Kidney capillary endothelial cell (primary cell): ENCODE data around the gene CCL17.

Source experiments
- DNase-seq: peaks from one replicate; pipeline ENCODE4 v3.0.0-alpha.2; 2018; ENCODE audit warnings: low spot score

CCL17 gene

DNA sequence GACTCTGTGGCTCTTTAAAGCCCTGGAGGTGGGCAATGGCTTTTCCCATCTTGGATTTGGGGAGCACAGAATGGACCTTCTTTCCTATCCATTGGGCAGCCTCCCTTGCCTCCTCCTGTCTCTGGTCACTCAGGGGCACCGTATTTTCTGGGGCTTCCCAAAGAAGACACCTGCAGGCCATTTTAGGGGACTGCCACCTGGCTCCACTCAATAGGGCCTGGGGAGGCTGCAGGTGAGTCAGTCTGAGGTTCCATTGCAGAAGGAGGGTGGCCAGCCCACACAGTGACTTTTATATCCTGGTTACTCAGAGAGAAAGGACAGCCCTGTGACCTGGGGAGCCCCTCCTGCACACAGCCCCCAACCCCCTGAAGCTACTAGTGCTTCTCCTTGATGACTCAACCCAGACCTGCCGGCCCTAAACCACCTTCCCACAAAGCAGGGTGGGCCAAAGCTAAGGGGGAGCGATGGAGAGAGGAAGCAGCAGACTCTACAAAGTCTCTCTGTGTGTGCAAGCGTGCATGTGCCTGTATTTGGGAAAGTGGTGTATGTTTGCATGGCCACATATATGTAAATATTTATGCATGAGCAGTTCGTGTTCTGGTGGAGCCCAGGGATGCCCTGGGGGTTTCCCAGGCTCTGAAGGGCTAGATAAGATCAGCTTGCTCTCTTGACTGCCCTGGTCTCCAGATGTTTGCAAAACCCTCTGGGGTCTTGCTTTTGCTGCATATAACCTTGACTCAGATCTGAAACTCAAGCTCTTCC, 27.3 kb upstream of the CCL17 start:
- no peak for DNase-seq

DNA sequence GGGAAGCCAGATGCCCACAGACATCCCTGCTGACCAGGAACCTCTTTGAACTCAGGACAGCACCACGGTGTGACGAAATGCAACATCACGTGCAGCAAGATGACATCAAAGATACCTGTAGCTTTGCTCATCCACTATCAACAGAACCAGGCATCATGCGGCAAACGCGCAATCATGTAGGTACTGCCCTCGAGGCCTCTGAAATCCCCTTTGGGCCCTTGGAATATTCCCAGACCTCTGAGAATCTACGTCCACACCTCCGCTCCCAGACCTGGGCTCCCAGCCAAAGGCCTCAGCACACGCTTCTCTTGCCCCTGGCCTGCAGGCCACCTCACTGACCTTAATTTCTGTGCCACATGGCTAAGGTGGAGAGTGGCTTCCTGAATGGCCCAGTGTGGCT, 25.0 kb upstream of the CCL17 start:
- DNase-seq, result no peak

DNA sequence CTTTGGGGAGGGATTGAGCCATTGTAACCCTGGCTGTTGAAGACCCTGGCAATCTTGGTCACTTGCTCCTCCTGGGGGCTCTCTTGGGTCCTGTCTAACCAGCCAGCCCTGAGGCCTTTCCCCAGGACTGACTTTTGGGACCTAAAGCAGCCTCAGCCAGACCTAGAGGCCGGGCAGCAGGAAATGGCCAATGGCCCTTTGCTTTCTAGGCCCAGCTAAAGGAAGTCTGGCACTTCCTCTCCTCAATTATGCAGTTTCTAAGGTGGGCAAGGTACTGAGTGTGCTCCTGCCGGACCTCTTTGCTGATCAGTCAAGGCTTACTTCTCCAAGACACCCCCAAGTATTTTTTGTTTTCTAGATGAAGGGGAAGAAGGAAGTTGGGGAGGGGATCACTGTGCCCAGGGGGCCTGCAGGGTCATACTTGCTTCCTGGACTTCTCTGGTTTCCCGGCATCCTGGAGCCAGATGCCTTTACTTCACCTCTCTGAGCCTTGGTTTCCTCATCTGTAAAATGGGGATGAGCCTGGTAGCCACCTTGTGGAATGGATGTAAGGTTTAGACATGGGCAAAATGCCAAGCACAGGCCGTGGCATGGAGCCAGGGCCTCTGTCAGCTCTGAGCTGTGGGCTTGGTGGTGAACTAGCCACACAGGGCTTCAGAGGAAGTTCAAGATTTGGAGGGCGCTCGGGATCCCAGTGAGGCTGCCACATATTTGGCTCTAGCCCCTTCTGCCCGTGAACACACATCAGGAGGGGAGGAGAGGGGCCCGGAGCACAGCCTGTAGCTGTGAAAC, 23.7 kb upstream of the CCL17 start:
- DNase-seq, result peak; percentile 48

DNA sequence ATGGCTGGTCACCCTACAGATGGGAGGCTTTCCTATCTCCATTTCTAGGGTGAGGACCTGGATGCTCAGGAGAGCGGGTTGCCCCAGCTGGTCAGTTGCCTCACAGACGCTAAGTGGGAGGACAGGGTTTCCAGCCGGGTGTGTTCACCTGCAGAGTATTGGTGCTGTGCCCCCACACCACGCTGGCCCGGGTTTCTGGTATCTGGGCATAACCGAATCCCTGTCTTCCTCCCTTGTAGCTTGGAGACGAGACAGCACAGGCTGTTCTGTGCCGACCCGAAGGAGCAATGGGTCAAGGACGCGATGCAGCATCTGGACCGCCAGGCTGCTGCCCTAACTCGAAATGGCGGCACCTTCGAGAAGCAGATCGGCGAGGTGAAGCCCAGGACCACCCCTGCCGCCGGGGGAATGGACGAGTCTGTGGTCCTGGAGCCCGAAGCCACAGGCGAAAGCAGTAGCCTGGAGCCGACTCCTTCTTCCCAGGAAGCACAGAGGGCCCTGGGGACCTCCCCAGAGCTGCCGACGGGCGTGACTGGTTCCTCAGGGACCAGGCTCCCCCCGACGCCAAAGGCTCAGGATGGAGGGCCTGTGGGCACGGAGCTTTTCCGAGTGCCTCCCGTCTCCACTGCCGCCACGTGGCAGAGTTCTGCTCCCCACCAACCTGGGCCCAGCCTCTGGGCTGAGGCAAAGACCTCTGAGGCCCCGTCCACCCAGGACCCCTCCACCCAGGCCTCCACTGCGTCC, 22.6 kb upstream of the CCL17 start:
- DNase-seq, result no peak

DNA sequence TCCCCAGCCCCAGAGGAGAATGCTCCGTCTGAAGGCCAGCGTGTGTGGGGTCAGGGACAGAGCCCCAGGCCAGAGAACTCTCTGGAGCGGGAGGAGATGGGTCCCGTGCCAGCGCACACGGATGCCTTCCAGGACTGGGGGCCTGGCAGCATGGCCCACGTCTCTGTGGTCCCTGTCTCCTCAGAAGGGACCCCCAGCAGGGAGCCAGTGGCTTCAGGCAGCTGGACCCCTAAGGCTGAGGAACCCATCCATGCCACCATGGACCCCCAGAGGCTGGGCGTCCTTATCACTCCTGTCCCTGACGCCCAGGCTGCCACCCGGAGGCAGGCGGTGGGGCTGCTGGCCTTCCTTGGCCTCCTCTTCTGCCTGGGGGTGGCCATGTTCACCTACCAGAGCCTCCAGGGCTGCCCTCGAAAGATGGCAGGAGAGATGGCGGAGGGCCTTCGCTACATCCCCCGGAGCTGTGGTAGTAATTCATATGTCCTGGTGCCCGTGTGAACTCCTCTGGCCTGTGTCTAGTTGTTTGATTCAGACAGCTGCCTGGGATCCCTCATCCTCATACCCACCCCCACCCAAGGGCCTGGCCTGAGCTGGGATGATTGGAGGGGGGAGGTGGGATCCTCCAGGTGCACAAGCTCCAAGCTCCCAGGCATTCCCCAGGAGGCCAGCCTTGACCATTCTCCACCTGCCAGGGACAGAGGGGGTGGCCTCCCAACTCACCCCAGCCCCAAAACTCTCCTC, 21.9 kb upstream of the CCL17 start:
- no peak for DNase-seq

DNA sequence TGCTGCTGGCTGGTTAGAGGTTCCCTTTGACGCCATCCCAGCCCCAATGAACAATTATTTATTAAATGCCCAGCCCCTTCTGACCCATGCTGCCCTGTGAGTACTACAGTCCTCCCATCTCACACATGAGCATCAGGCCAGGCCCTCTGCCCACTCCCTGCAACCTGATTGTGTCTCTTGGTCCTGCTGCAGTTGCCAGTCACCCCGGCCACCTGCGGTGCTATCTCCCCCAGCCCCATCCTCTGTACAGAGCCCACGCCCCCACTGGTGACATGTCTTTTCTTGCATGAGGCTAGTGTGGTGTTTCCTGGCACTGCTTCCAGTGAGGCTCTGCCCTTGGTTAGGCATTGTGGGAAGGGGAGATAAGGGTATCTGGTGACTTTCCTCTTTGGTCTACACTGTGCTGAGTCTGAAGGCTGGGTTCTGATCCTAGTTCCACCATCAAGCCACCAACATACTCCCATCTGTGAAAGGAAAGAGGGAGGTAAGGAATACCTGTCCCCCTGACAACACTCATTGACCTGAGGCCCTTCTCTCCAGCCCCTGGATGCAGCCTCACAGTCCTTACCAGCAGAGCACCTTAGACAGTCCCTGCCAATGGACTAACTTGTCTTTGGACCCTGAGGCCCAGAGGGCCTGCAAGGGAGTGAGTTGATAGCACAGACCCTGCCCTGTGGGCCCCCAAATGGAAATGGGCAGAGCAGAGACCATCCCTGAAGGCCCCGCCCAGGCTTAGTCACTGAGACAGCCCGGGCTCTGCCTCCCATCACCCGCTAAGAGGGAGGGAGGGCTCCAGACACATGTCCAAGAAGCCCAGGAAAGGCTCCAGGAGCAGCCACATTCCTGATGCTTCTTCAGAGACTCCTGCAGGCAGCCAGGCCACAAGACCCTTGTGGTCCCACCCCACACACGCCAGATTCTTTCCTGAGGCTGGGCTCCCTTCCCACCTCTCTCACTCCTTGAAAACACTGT, 21.0 kb upstream of the CCL17 start:
- DNase-seq, result no peak

DNA sequence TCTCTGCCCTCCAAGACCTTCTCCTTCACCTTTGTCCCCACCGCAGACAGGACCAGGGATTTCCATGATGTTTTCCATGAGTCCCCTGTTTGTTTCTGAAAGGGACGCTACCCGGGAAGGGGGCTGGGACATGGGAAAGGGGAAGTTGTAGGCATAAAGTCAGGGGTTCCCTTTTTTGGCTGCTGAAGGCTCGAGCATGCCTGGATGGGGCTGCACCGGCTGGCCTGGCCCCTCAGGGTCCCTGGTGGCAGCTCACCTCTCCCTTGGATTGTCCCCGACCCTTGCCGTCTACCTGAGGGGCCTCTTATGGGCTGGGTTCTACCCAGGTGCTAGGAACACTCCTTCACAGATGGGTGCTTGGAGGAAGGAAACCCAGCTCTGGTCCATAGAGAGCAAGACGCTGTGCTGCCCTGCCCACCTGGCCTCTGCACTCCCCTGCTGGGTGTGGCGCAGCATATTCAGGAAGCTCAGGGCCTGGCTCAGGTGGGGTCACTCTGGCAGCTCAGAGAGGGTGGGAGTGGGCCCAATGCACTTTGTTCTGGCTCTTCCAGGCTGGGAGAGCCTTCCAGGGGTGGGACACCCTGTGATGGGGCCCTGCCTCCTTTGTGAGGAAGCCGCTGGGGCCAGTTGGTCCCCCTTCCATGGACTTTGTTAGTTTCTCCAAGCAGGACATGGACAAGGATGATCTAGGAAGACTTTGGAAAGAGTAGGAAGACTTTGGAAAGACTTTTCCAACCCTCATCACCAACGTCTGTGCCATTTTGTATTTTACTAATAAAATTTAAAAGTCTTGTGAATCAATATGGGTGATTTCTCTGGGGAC, 20.1 kb upstream of the CCL17 start:
- DNase-seq, result no peak

DNA sequence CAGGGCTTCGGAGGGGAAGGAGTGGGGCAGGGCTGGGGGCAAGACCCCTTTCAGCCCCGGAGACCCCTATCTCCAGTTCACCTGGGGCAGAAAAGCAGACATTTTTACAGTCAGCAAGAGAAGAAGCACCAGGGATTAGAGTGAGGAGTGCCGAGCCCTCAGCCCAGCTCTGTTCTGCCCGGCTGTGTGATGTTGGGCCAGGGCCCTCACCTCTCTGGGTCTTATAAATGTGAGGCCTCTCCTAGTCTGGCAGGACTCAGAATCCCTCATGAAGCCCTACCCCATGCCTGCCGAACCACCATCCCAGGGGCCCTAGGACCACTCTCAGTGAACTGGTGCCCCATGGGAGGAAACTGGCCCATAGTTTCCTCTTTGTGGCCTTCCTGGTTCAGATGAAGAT, 19.5 kb upstream of the CCL17 start:
- no peak for DNase-seq

DNA sequence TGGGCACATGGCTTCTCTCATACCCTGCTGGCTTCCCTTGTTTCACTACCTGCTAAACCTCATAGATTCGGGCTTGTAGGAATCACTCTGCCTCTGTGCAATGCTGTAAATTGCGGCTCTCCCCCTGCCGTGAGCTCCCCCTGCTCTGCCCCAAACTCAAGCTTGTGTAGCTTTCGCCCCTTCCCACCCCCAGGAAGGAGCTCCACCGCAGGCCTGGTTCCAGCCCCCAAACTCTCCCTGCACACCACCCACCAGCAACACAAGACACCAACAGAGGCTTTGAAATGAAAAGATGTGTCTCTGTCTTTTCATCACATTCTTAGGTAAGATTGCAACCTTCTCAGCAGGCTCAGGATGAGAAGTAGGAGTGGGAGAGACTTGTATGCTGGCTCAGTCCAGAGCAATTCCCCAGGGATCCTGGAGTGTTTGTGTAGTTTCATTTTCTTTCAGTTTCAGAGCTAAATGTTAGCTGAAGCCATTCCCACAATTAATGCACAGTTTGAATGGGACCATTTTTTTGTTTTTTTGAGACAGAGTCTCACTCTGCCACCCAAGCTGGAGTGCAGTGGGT, 18.1 kb upstream of the CCL17 start:
- DNase-seq, result no peak

DNA sequence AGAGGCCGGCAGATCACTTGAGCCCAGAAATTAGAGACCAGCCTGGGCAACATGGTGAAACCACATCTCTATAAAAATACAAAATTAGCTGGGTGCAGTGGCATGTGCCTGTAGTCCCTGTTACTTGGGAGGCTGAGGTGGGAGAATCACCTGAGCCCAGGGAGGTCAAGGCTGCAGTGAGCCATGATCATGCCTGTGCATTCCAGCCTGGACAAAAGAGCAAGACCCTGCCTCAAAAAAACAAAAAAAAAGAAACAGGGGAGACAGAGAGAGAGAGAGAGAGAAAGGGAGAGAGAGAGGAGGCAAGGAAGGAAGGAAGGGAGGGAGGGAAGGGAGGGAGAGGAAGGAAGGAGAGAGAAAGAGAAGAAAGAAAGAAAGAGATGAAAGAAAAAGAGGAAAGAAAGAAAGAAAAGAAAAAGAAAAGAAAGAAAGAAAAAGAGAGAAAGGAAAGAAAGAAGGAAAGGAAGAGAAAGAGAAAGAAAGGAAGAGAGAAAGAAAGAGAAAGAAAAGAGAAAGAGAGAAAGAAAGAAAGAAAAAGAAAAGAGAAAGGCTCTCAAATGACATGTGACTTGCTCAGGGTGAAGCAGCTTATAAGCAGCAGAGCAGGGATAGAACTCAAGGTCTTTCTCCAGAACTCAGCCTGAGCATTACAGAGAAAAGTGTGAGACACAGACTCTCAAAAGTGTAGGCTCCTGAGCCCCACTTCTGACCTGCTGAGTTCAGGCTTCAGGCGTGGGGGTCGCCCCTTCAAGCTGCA, 16.8 kb upstream of the CCL17 start:
- DNase-seq, result no peak

DNA sequence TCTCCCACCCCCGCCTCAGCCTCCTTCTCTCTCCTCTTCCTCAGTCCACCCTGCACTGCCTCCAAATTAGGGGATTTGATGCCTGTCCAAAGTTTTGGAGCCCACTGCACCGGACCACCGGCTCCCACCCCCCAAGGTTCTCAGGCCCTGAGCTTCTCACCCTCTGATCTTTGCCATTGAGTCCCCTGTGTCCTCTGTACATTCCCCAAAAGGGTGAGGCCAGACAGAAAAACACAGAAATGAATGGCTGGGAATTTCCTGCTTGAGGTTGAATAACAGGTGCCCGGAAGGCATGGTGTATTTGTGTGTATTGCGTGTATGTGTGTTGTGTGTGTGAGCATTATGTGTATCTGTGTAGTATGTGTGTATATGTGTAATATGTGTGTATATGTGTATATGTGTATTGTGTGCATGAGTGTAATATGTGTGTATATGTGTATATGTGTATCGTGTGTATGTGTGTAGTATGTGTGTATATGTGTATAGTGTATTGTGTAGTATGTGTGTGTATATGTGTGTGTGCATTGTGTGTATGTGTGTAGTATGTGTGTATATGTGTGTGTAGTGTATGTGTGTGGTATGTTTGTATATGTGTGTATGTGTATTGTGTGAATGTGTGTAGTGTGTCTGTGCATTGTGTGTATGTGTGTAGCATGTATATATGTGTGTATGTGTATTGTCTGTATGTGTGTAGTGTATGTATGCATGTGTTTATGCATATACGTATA, 16.0 kb upstream of the CCL17 start:
- no peak for DNase-seq

DNA sequence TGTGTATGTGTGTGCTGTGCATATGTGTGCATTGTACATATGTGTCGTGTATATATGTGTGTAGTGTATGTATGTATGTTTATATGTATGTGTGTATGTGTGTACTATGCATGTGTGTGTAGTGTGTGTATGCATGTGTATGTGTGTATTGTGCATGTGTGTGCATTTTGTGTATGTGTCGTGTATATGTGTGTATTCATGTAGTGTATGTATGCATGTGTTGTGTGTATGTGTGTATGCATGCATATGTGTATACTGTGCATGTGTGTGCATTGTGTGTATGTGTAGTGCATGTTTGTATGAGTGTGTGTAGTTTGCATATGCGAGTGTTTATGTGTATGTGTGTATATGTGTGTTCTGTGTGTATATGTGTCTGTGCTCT, 15.5 kb upstream of the CCL17 start:
- no peak for DNase-seq

DNA sequence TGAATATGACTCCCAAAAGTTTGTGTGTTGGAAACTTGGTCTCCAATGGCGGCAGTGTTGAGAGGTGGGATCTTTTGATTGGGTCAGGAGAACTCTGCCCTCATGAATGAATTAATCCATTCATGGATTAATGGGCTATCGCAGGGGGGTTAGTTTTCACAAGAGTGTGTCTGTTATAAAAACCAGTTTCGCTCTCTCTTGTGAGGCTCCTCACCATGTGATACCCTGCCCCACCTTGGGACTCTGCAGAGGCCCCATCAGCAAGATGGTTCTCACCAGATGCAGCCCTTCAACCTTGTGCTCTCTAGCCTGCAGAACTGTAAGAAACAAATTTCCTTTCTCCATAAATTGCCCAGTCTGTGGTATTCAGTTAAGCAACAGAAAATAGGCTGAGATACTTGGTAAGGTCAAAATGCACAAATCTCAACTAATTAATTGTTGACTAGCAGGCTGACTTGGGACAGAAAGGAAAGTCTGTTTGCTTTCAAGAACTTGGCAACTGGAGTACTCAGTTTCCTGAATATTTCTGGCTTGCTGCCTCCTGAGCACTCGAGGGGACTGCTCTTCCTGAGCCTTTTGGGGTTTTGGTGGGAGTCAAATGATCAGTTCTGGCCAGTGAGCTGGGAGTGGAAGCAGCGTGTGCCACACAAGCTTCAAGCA, 13.8 kb upstream of the CCL17 start:
- no peak for DNase-seq

DNA sequence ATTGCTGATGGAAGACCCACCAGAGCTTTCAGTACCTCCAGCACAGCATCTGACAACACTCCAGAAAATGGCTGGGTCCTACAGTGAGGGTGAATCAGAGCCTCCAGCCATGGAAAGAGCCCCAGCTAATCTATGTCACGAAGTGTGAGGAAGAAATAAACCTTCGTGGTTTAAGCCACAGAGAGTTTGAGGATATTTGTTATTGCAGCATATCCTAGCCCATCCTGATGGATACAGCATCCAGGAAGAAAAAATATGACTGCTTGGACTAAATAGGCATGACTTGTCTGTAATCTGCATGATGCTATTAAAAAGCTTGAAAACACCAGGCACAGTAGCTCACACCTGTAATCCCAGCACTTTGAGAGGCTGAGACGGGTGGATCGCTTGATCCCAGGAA, 13.3 kb upstream of the CCL17 start:
- no peak for DNase-seq

DNA sequence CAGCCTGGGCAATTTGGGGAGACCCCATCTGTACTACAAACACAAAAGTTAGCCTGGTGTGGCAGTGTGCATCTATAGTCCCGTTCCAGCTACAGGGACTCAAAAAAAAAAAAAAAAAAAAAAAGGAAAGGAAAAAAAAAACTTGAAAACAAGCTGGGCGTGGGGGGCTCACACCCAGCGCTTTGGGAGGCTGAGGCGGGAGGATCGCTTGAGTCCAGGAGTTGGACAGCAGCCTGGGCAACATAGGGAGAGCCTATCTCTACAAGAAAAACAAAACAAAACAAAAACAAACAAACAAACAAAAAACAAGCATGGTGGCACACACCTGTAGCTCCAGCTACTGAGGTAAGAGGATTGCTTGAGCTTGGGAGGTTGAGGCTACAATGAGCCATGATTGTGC, 12.9 kb upstream of the CCL17 start:
- DNase-seq, result no peak

DNA sequence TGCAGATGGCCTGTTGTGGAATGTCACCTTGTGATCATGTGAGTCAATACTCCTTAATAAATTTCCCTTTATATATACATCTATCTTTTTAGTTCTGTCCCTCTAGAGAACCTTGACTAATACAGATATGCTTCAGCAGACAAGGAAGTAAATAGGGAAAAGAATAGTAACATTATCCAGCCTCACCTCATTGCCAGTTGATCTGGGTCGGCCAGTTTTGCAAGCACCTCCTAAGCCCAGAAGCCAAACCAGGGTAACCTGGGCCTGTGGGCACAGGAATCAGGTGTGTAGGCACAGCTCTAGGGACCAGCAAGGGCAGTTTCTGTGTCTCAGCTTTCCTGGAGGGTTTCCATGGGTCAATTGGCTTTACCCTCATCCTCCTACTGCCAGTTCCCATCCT, 11.9 kb upstream of the CCL17 start:
- DNase-seq, result no peak

DNA sequence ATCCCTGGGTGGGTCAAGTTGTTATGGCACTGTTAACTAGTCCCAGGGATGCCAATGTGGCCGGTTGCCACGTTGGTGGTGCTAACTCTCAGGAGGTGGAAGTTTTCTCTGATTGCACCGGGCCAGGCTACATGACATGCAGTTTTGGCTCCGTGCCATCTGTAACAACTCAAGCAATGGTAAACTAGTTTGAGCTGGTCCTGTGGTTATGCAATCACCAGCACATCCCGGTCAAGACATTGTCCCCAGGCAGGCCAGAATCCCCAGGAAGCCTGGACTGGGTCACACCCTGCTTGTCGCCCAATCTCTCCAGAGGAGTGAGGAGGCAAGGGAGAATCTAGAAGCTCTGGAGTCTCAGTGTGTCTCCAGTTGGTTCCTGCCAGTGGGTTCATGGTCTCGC, 10.1 kb upstream of the CCL17 start:
- no peak for DNase-seq

DNA sequence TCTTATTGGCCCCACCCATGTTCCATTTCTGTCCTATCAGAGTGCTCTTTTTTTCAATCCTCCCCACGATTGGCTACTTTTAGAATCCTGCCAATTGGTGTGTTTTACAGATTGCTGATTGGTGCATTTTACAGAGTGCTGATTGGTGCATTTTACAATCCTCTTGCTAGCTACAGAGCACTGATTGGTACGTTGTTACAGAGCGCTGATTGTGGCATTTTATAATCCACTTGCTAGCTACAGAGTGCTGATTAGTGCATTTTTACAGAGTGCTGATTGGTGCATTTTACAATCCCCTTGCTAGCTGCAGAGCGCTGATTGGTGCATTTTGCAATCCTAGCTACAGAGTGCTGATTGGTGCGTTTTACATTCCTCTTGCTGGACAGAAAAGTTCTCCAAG, 9.5 kb upstream of the CCL17 start:
- DNase-seq, result no peak
